Brain microvascular endothelial cell (primary cell): Measurements from ENCODE around the gene KDELR1.

Experiments used
- DNase-seq: peaks from one replicate; pipeline ENCODE4 v3.0.0-alpha.2; 2020
- H3K27ac ChIP-seq: fragments of 250-450 bp; sonication (Bioruptor Pico); 2 replicates; pipeline ENCODE4 v1.5.1; 2020; ENCODE audit warnings: mild to moderate bottlenecking, moderate library complexity
- H3K27me3 ChIP-seq: fragments of 250-450 bp; sonication (Bioruptor Pico); replicated peaks from 2 replicates; pipeline ENCODE4 v1.5.1; 2020; ENCODE audit warnings: mild to moderate bottlenecking
- H3K36me3 ChIP-seq: fragments of 250-450 bp; sonication (Bioruptor Pico); replicated peaks from 2 replicates; pipeline ENCODE4 v1.5.1; 2020; ENCODE audit warnings: mild to moderate bottlenecking
- H3K4me3 ChIP-seq: 2 replicates; pipeline ENCODE4 v1.5.1; 2011; ENCODE audit warnings: low read depth, mild to moderate bottlenecking, control low read depth, low read length, moderate library complexity
- CTCF ChIP-seq: IDR thresholded peaks from 2 replicates; pipeline ENCODE4 v1.5.1; 2011; ENCODE audit warnings: low read depth, mild to moderate bottlenecking, moderate library complexity, low read length, control low read depth, inconsistent platforms; ENCODE audit errors: missing control alignments
- in situ Hi-C: cut with HindIII; loops from 2 replicates; pipeline ENCODE4 v1.10.0; 2017; ENCODE audit warnings: low sequenced_read_pairs, low pct_ligation_motif_present

KDELR1 gene

GRCh38 chr19:48355365-48355954, 35.9 kb downstream of the KDELR1 start:
- TF ChIP-seq CTCF = no peak
- H3K27me3 ChIP-seq = no peaks in the 10 kb centered on the region
- no peak overlapping the region for H3K4me3 ChIP-seq
- no peaks in the 10 kb centered on the region for H3K36me3 ChIP-seq
- DNase-seq = no peak
- in situ Hi-C loops = no loop called here
- H3K27ac ChIP-seq = no peak overlapping the region

- Histone ChIP-seq H3K27me3 (no peaks in the 10 kb centered on the region), H3K36me3 (no peaks in the 10 kb centered on the region), H3K27ac (no peak overlapping the region), H3K4me3 (no peak overlapping the region)
- in situ Hi-C loops = no loop called here
- TF ChIP-seq CTCF = no peak
- peak; percentile 43 for DNase-seq
Observed at GRCh38 chr19:48354332-48354992, 36.9 kb downstream of the KDELR1 start.

GRCh38 chr19:48353677-48354076, 37.7 kb downstream of the KDELR1 start:
- H3K36me3 ChIP-seq = no peaks in the 10 kb centered on the region
- TF ChIP-seq CTCF = no peak
- H3K4me3 ChIP-seq = no peak overlapping the region
- H3K27ac ChIP-seq = no peak overlapping the region
- no peak for DNase-seq
- H3K27me3 ChIP-seq = no peaks in the 10 kb centered on the region
- in situ Hi-C loops = no loop called here

GRCh38 chr19:48351341-48351752, 40.0 kb downstream of the KDELR1 start:
- DNase-seq = peak; percentile 55
- H3K4me3 ChIP-seq = no peak overlapping the region
- peak; percentile 91 for TF ChIP-seq CTCF
- in situ Hi-C loops = no loop called here
- no peak overlapping the region for H3K27ac ChIP-seq
- H3K36me3 ChIP-seq = no peaks in the 10 kb centered on the region
- no peaks in the 10 kb centered on the region for H3K27me3 ChIP-seq

- in situ Hi-C loops = no loop called here
- no peak for DNase-seq
- no peaks in the 10 kb centered on the region for H3K36me3 ChIP-seq
- no peak overlapping the region for H3K4me3 ChIP-seq
- no peaks in the 10 kb centered on the region for H3K27me3 ChIP-seq
- H3K27ac ChIP-seq = no peak overlapping the region
- no peak for TF ChIP-seq CTCF
Observed at GRCh38 chr19:48350856-48351255, 40.5 kb downstream of the KDELR1 start.

GRCh38 chr19:48348737-48349136, 42.6 kb downstream of the KDELR1 start:
- no peaks in the 10 kb centered on the region for H3K27me3 ChIP-seq
- TF ChIP-seq CTCF = no peak
- H3K4me3 ChIP-seq = no peak overlapping the region
- H3K36me3 ChIP-seq = no peaks in the 10 kb centered on the region
- no peak for DNase-seq
- in situ Hi-C loops = no loop called here
- H3K27ac ChIP-seq = no peak overlapping the region
